ENCODE measurements around the gene TMEM217.

- no peak for TF ChIP-seq CTCF (IDR thresholded peaks at IDR 0.05)
- no peak for TF ChIP-seq POLR2AphosphoS5 (IDR thresholded peaks at IDR 0.05)
These were observed 89.7 kb downstream of the TMEM217 start for GRCh38 chr6:37168163-37168758.
